HepG2 (cell line): ENCODE measurements around the gene STXBP5L. TPM values are rescaled to one million over a fixed set of nuclear protein-coding genes. Genes with fewer than 3 reads are reported as not detected.

Experiments
- ATAC-seq: fragments of 200-7000 bp; cut with Tn5 transposase; 3 replicates; pipeline ENCODE4 v1.9.1; 2020; ENCODE audit warnings: mild to moderate bottlenecking, moderate library complexity
- BruUV-seq: library from RNA; stranded (reverse); fragments of 400-500 nt; replicated peaks from 2 replicates; lab custom pipeline; 2021; lab: Mats Ljungman, UMichigan
- CTCF ChIA-PET: fragments of 300-600 bp; formaldehyde crosslinking; extraction: SDS; loops from one replicate; lab custom pipeline; 2021; ENCODE audit warnings: low total read pairs, inconsistent platforms, low intra/inter-chr PET ratio; lab: Yijun Ruan, JAX
- POLR2A ChIA-PET: fragments of 350-600 bp; sonication (Branson Sonifier 250); formaldehyde crosslinking; loops from one replicate; lab custom pipeline; 2020; ENCODE audit warnings: antibody characterized with exemption, inconsistent platforms; lab: Yijun Ruan, JAX
- DNase-seq: peaks from one replicate; pipeline ENCODE4 v3.0.0-alpha.2; 2015; ENCODE audit warnings: low spot score
- FAIRE-seq: peaks from 3 replicates; lab custom pipeline; 2011; peaks lifted over from hg19 to GRCh38; lab: Jason Lieb, UNC
- H2AFZ ChIP-seq: one replicate; pipeline ENCODE4 v1.6.1; 2011; ENCODE audit warnings: low read length, inconsistent platforms
- H3K27ac ChIP-seq: fragments of 300-600 bp; 3 replicates; pipeline ENCODE4 v1.8.0; 2011; ENCODE audit warnings: mixed run types, mild to moderate bottlenecking, mixed read lengths, low read length, inconsistent platforms; ENCODE audit not compliant: insufficient read depth; ENCODE audit errors: extremely low read length
- H3K27me3 ChIP-seq, 2 experiments: fragments of 200-600 bp in 1 of 2; 2 replicates in 1 of 2; 3 replicates in 1 of 2; pipeline versions ENCODE4 v1.6.0 to v1.8.0; 2011; ENCODE audit warnings: low read length in 2 of 2, mild to moderate bottlenecking in 2 of 2, moderate library complexity in 2 of 2, inconsistent platforms in 1 of 2; ENCODE audit not compliant: insufficient read depth in 2 of 2, control insufficient read depth in 1 of 2
- H3K36me3 ChIP-seq, 2 experiments: fragments of 200-600 bp in 1 of 2; replicated peaks in 1 of 2; 2 replicates in 1 of 2; 3 replicates in 1 of 2; pipeline versions ENCODE4 v1.5.1 to v1.8.0; 2011; ENCODE audit warnings: low read length in 2 of 2, inconsistent platforms in 1 of 2; ENCODE audit not compliant: insufficient read depth in 2 of 2, control insufficient read depth in 1 of 2
- H3K4me1 ChIP-seq: 2 replicates; pipeline ENCODE4 v1.5.1; 2012; ENCODE audit warnings: low read length, inconsistent platforms; ENCODE audit not compliant: insufficient read depth
- H3K4me2 ChIP-seq: 2 replicates; pipeline ENCODE4 v1.6.0; 2011; ENCODE audit warnings: low read depth, low read length, inconsistent platforms
- H3K4me3 ChIP-seq, 3 experiments: fragments of 200-600 bp in 1 of 3; sonication (generic), shearing (Covaris generic) in 1 of 3; replicated peaks in 1 of 3; 2 replicates each; pipeline ENCODE4 v1.5.1; 2011 to 2016; ENCODE audit warnings: low read length in 3 of 3, inconsistent platforms in 2 of 3, low read depth in 2 of 3, mild to moderate bottlenecking in 2 of 3, control low read depth in 1 of 3, mixed read lengths in 1 of 3; ENCODE audit not compliant: insufficient read depth in 1 of 3
- H3K79me2 ChIP-seq: one replicate; pipeline ENCODE4 v1.6.1; 2011; ENCODE audit warnings: low read length, inconsistent platforms; ENCODE audit not compliant: insufficient read depth
- H3K9ac ChIP-seq: 2 replicates; pipeline ENCODE4 v1.6.0; 2011; ENCODE audit warnings: mild to moderate bottlenecking, low read depth, low read length, inconsistent platforms; ENCODE audit not compliant: insufficient read depth
- H3K9me3 ChIP-seq: 2 replicates; pipeline ENCODE4 v1.5.1; 2012; ENCODE audit warnings: mild to moderate bottlenecking, low read length
- H4K20me1 ChIP-seq: 2 replicates; pipeline ENCODE4 v1.6.0; 2011; ENCODE audit warnings: inconsistent platforms, mild to moderate bottlenecking, low read length, moderate library complexity; ENCODE audit not compliant: insufficient read depth
- ASH2L ChIP-seq: fragments of 300-600, 200-600 bp; sonication (generic); IDR thresholded peaks from 2 replicates; pipeline ENCODE4 v1.7.0; 2017; ENCODE audit warnings: low read depth, mild to moderate bottlenecking, moderate library complexity, mixed read lengths, low read length; ENCODE audit not compliant: insufficient read length
- MAZ ChIP-seq, 2 experiments: sonication (generic) in 1 of 2; formaldehyde crosslinking in 1 of 2; IDR thresholded peaks; 2 replicates each; pipeline versions ENCODE4 v1.5.0 to v1.6.1; 2012 to 2020; ENCODE audit warnings: low read depth in 2 of 2, mild to moderate bottlenecking in 2 of 2, borderline replicate concordance in 1 of 2, improper control_type of control experiment in 1 of 2, low read length in 1 of 2, missing genetic modification reagents in 1 of 2, moderate library complexity in 1 of 2
- NBN ChIP-seq: fragments of 450-650 bp; conservative IDR thresholded peaks from 2 replicates; pipeline ENCODE4 v1.6.1; 2017
- THRA ChIP-seq: sonication (generic); formaldehyde crosslinking; IDR thresholded peaks from 2 replicates; pipeline ENCODE4 v1.4.0; 2020; ENCODE audit warnings: missing genetic modification reagents, borderline replicate concordance
- ZBTB49 ChIP-seq: sonication (generic); formaldehyde crosslinking; IDR thresholded peaks from 2 replicates; pipeline ENCODE4 v1.4.0; 2020; ENCODE audit warnings: missing genetic modification reagents, borderline replicate concordance
- ZNF33B ChIP-seq: sonication (generic); formaldehyde crosslinking; IDR thresholded peaks from 2 replicates; pipeline ENCODE4 v1.5.1; 2020; ENCODE audit warnings: mild to moderate bottlenecking, missing genetic modification reagents
- ZNF430 ChIP-seq: sonication (generic); formaldehyde crosslinking; IDR thresholded peaks from 2 replicates; pipeline ENCODE4 v1.9.0; 2021; ENCODE audit warnings: mild to moderate bottlenecking, missing genetic modification reagents
- ZNF570 ChIP-seq: sonication (generic); formaldehyde crosslinking; IDR thresholded peaks from 2 replicates; pipeline ENCODE4 v1.4.0; 2020; ENCODE audit warnings: mild to moderate bottlenecking, missing genetic modification reagents, borderline replicate concordance
- ZNF710 ChIP-seq: sonication (generic); formaldehyde crosslinking; IDR thresholded peaks from 2 replicates; pipeline ENCODE4 v1.5.0; 2020; ENCODE audit warnings: mild to moderate bottlenecking, missing genetic modification reagents, borderline replicate concordance
- ZNF879 ChIP-seq: sonication (generic); formaldehyde crosslinking; IDR thresholded peaks from 2 replicates; pipeline ENCODE4 v1.8.1; 2023; ENCODE audit warnings: missing genetic modification reagents
- ZSCAN30 ChIP-seq: sonication (generic); formaldehyde crosslinking; IDR thresholded peaks from 2 replicates; pipeline ENCODE4 v1.5.0; 2020; ENCODE audit warnings: mild to moderate bottlenecking, missing genetic modification reagents
- WGBS: methylation state at CpG from one replicate; pipeline ENCODE4 v1.1.6; 2017; ENCODE audit warnings: low lambda C conversion rate; 5-methylcytosine and 5-hydroxymethylcytosine counted together
- in situ Hi-C: cut with HindIII; loops from 2 replicates; pipeline ENCODE4 v1.10.0; 2017; ENCODE audit warnings: low pct_unique_long_range_greater_than_20kb; ENCODE audit not compliant: extremely low pct_ligation_motif_present
- intact Hi-C: fragments of 100-400 bp; cut with micrococcal nuclease; formaldehyde crosslinking; loops from one replicate; pipeline ENCODE4 v1.10.0; 2022; ENCODE audit not compliant: unreplicated experiment
- polyA plus RNA-seq, 8 experiments: library from polyadenylated mRNA; depleted of rRNA in 3 of 8; stranded (reverse) in 7 of 8; unstranded in 1 of 8; fragments of >200 nt; fragmentation: Illumina TruSeq in 4 of 8; extraction: Trizol in 4 of 8; gene quantifications; 2 replicates each; pipeline versions ENCODE4 v1.2.1 to v1.2.3, GENCODE V29; 2011 to 2016; ENCODE audit warnings: low read depth in 4 of 8, missing spikeins in 1 of 8, mixed read lengths in 1 of 8; ENCODE audit not compliant: insufficient read depth in 1 of 8
- total RNA-seq, 5 experiments: library from RNA; depleted of rRNA; stranded (reverse); fragments of >200 nt; fragmentation: Illumina TruSeq; extraction: Trizol; gene quantifications; 2 replicates each; pipeline ENCODE4 v1.2.3, GENCODE V29; 2016; ENCODE audit warnings: low read depth in 1 of 5

Gene STXBP5L
- total and polyA plus RNA-seq, 2 of the 13 experiments (the other 11 are each of a cell fraction or from before 2014, with no cell fraction given): not detected

GRCh38 chr3:121231872-121232271 lies 323.9 kb downstream of the STXBP5L start (continued):
- TF ChIP-seq ZNF33B: no peak
- no peak for TF ChIP-seq ZBTB49 (CRISPR knock-in tag)
- TF ChIP-seq ZNF710: no peak
- no peak for TF ChIP-seq ZSCAN30
- no peak for TF ChIP-seq ZNF570 (CRISPR knock-in tag)
- TF ChIP-seq NBN: no peak

GRCh38 chr3:121232309-121233225 lies 324.6 kb downstream of the STXBP5L start:
- no peak overlapping the region for H3K27ac ChIP-seq
- H4K20me1 ChIP-seq: no peaks in the 10 kb centered on the region
- no peaks in the 10 kb centered on the region for H3K4me1 ChIP-seq
- in situ Hi-C loops (no loop called here), intact Hi-C loops (no loop called here)
- no peak overlapping the region for H3K4me3 ChIP-seq
- WGBS: 55% methylated on average over 4 of the region's 5 CpGs
- DNase-seq (no peak), ATAC-seq (no peak), FAIRE-seq (no peak)
- H2AFZ ChIP-seq: no peak overlapping the region
- no peaks in the 10 kb centered on the region for H3K79me2 ChIP-seq
- H3K27me3 ChIP-seq: no peaks in the 10 kb centered on the region
- no TSS peak for BruUV-seq
- no peaks in the 10 kb centered on the region for H3K36me3 ChIP-seq
- ChIA-PET POLR2A (no interaction called here), CTCF (no interaction called here)
- H3K9ac ChIP-seq: no peak overlapping the region
- H3K4me2 ChIP-seq: peak overlapping the region; percentile 41
- H3K9me3 ChIP-seq: no peaks in the 10 kb centered on the region
- TF ChIP-seq THRA (CRISPR knock-in tag) (no peak), MAZ (IDR thresholded peaks at IDR 0.05; ENCODE audit: borderline replicate concordance, low read depth, low read length) (no peak), MAZ (CRISPR knock-in tag; IDR thresholded peaks at IDR 0.05; ENCODE audit: low read depth) (no peak), ZNF879 (CRISPR knock-in tag) (no peak), ASH2L (no peak), ZNF430 (CRISPR knock-in tag) (no peak)
